ENCODE data around the gene MAP3K1.

MAP3K1 gene

DNA sequence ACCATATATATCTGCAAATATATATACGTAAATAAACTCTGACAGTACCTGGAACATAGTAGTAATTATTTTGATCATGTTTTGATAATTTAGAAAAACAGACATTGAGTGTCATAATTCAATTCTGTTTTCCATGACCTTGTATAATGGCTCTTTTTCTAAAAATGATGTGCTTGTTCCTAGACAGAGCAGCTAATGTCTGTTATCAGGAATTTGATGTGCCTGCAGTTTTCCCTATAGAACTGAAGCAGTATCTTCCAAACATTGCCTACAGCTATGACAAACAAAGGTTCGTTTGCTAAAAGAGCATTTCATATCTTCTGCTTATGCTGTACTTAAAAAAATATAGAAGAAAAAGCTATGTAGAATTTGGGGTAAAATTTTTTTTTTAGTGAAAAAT is 99.3 kb downstream of the MAP3K1 start:
- H3K36me3 ChIP-seq (ENCODE audit: insufficient read depth), result no peaks in the 10 kb centered on the region
- no peak for TF ChIP-seq CTCF (conservative IDR thresholded peaks at IDR 0.05; ENCODE audit: low read depth, low read length)
- peaks cover 14% of the 10 kb centered on the region for H3K4me1 ChIP-seq (ENCODE audit: low read depth, poor library complexity, severe bottlenecking)
- no peaks in the 10 kb centered on the region for H3K27me3 ChIP-seq (ENCODE audit: insufficient read depth, low read depth)
- no peak overlapping the region for H2AFZ ChIP-seq (ENCODE audit: low read depth)
- no peaks in the 10 kb centered on the region for H4K20me1 ChIP-seq (ENCODE audit: insufficient read depth)
- no peak overlapping the region for H3K9ac ChIP-seq
- no peak overlapping the region for H3K4me3 ChIP-seq (IDR thresholded peaks at IDR 0.05; ENCODE audit: insufficient read depth, low read depth, low read length)
- H3K79me2 ChIP-seq (ENCODE audit: insufficient read depth, low read depth), result no peaks in the 10 kb centered on the region
- H3K4me2 ChIP-seq, result no peak overlapping the region
- no peak overlapping the region for H3K27ac ChIP-seq

- H3K27ac ChIP-seq, result no peak overlapping the region
- no peak overlapping the region for H3K9ac ChIP-seq
- peaks cover 7% of the 10 kb centered on the region for H3K4me1 ChIP-seq (ENCODE audit: low read depth, poor library complexity, severe bottlenecking)
- TF ChIP-seq CTCF (conservative IDR thresholded peaks at IDR 0.05; ENCODE audit: low read depth, low read length), result no peak
- no peaks in the 10 kb centered on the region for H4K20me1 ChIP-seq (ENCODE audit: insufficient read depth)
- no peaks in the 10 kb centered on the region for H3K27me3 ChIP-seq (ENCODE audit: insufficient read depth, low read depth)
- no peaks in the 10 kb centered on the region for H3K79me2 ChIP-seq (ENCODE audit: insufficient read depth, low read depth)
- H3K4me3 ChIP-seq (IDR thresholded peaks at IDR 0.05; ENCODE audit: insufficient read depth, low read depth, low read length), result no peak overlapping the region
- no peaks in the 10 kb centered on the region for H3K36me3 ChIP-seq (ENCODE audit: insufficient read depth)
- no peak overlapping the region for H3K4me2 ChIP-seq
- no peak overlapping the region for H2AFZ ChIP-seq (ENCODE audit: low read depth)
Observed at GRCh38 chr5:56917534-56917933, 102.2 kb downstream of the MAP3K1 start.

DNA sequence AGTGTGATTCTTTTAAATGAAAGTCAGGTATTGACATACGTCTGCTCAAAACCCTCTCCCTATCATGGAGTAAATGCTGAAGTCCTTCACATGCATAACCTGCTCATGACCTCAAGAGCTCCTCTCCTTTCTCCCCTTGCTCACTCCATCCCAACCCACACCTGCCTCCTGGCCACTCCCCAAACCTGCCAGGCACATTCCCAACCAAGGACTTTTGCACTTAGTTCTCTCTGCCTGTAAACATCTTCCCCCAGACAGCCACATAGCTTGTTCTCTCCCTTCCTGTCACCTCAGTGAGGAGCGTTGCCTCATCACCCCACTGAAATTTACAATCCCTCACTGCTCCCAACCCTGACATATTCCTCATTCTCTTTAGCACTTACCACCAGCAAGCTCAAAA is 102.7 kb downstream of the MAP3K1 start:
- H3K79me2 ChIP-seq (ENCODE audit: insufficient read depth, low read depth), result no peaks in the 10 kb centered on the region
- H3K27ac ChIP-seq, result no peak overlapping the region
- no peak for TF ChIP-seq CTCF (conservative IDR thresholded peaks at IDR 0.05; ENCODE audit: low read depth, low read length)
- no peaks in the 10 kb centered on the region for H3K36me3 ChIP-seq (ENCODE audit: insufficient read depth)
- H3K4me1 ChIP-seq (ENCODE audit: low read depth, poor library complexity, severe bottlenecking), result peaks cover 7% of the 10 kb centered on the region
- H3K4me2 ChIP-seq, result no peak overlapping the region
- no peak overlapping the region for H2AFZ ChIP-seq (ENCODE audit: low read depth)
- H3K27me3 ChIP-seq (ENCODE audit: insufficient read depth, low read depth), result no peaks in the 10 kb centered on the region
- no peak overlapping the region for H3K4me3 ChIP-seq (IDR thresholded peaks at IDR 0.05; ENCODE audit: insufficient read depth, low read depth, low read length)
- H4K20me1 ChIP-seq (ENCODE audit: insufficient read depth), result no peaks in the 10 kb centered on the region
- H3K9ac ChIP-seq, result no peak overlapping the region

DNA sequence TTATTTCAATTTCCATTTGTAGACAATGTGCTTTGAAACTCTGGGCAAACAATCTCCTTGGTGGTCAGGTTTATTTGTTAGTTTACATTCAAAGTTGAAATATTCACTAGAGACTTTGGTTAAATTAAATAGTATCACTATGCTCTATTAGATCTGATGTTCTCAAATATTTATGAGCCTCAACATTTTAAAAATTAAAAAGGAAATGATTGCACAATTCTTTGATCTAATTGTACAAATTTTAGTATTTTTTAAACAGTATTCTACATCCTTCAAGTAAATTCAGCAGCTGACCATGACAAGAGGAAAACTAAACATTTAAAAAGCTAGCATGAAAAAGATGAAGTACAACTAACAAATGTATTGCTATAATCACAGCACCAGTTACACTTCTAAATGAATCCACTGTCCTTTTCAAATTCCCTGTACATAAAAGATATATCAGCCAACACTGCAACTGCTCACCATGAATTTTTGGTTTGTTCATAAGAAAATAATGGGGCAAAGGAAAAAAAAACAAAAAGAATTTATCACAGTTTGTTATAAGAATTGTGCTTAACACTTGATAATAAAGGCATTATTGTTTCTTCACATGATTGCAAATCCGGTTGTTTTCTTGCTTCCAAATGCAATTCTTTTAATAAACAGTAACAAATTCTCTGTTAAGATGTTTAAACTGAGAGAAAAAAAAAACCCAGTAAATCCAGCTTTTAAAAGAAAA is 104.8 kb downstream of the MAP3K1 start:
- peaks cover 7% of the 10 kb centered on the region for H3K4me1 ChIP-seq (ENCODE audit: low read depth, poor library complexity, severe bottlenecking)
- TF ChIP-seq CTCF (conservative IDR thresholded peaks at IDR 0.05; ENCODE audit: low read depth, low read length), result no peak
- no peaks in the 10 kb centered on the region for H3K79me2 ChIP-seq (ENCODE audit: insufficient read depth, low read depth)
- H3K27me3 ChIP-seq (ENCODE audit: insufficient read depth, low read depth), result no peaks in the 10 kb centered on the region
- no peaks in the 10 kb centered on the region for H4K20me1 ChIP-seq (ENCODE audit: insufficient read depth)
- no peak overlapping the region for H3K27ac ChIP-seq
- H3K4me2 ChIP-seq, result no peak overlapping the region
- no peak overlapping the region for H3K9ac ChIP-seq
- no peaks in the 10 kb centered on the region; the same call in 1 of the 2 replicates for H3K36me3 ChIP-seq (ENCODE audit: insufficient read depth)
- H3K4me3 ChIP-seq (IDR thresholded peaks at IDR 0.05; ENCODE audit: insufficient read depth, low read depth, low read length), result no peak overlapping the region
- no peak overlapping the region for H2AFZ ChIP-seq (ENCODE audit: low read depth)
